ENCODE measurements around the gene KCNA4.

- TF ChIP-seq EP300 (IDR thresholded peaks at IDR 0.05) (no peak), CTCF (IDR thresholded peaks at IDR 0.05) (no peak), POLR2A (IDR thresholded peaks at IDR 0.05) (no peak)
These were observed 15.7 kb downstream of the KCNA4 start for GRCh38 chr11:30000986-30001750.
